ENCODE data around the gene RASSF4.

DNA sequence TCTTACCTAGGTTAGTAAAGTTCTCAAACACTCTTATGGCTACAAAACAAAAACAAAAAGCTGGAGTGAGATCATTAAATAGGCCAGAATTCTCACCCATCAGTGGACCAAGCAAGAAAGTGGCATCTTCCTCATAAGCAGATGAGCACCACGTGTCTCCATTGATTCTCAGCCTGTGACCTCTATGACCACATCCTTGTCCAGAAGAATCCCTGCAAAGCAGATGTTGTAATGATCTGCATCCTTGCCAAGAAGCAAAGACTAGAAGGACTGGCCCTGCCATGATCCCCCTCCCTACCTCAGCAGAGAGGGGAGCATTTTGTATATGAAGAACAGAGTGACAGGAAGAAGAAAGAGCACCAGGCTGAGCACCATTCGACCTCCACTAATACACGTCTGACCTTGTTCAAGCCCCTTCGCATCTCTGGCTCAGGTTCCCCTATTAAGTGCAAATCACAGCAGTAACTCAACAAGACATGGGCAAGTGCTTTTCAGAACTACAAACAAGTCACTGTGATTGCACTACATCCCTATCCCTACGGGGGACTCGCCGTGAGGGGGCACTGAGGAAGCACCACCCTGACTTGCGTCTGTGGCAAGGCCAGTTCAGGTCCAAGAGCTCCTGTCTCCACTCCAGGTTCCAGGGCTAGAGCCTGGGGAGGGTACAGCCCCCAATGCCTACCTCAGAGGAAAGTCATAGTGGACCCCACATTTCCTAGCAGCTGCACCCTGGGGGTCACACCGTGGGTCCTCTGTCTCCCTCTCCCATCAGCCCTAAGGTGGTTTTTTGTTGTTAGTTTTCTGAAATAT, 22.2 kb upstream of the RASSF4 start:
- TF ChIP-seq ZNF274 (IDR thresholded peaks at IDR 0.05; ENCODE audit: low read depth, low read length) (no peak), YY1 (IDR thresholded peaks at IDR 0.05; ENCODE audit: insufficient read depth, insufficient read length) (no peak), SUZ12 (IDR thresholded peaks at IDR 0.05; ENCODE audit: extremely low read depth, insufficient read depth, insufficient read length) (no peak)

Data from NT2/D1 (cell line).